NCI-H1092 (cell line): ENCODE data around the gene PDHA1.

ENCODE experiments used
- DNase-seq: peaks from one replicate; lab custom pipeline; 2025; lab: John Stamatoyannopoulos, UW

The PDHA1 gene

GRCh38 chrX:19375546-19375945 is 31.8 kb downstream of the PDHA1 start:
- DNase-seq = no peak

- DNase-seq = no peak
These were observed 34.1 kb downstream of the PDHA1 start for GRCh38 chrX:19377799-19378198.

DNA sequence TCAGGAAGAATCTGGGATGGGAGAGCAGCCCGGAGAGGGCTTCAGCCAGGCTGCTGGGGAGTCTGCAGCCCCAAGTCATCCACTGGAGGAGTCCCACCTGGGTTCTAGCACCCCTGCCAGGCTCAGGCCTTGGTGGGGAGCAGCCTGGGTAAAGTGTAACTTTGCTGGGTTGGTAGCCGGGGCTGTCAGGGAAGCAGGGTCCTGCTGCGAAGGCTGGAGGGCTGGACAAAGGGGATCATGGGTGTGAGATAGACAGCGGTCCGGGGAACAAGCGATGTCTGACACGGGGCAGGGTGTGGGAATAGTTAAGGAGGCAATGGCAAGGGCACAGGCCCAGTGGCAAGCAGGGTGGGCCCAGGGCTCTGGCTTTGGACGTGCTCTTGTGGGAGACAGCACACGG is 37.6 kb downstream of the PDHA1 start:
- DNase-seq = no peak

- peak; percentile 27 for DNase-seq
These were observed 38.9 kb downstream of the PDHA1 start for GRCh38 chrX:19382555-19383145.

- DNase-seq = no peak
These were observed 43.0 kb downstream of the PDHA1 start for GRCh38 chrX:19386679-19387078.

GRCh38 chrX:19388064-19388679 is 44.4 kb downstream of the PDHA1 start:
- no peak for DNase-seq

DNA sequence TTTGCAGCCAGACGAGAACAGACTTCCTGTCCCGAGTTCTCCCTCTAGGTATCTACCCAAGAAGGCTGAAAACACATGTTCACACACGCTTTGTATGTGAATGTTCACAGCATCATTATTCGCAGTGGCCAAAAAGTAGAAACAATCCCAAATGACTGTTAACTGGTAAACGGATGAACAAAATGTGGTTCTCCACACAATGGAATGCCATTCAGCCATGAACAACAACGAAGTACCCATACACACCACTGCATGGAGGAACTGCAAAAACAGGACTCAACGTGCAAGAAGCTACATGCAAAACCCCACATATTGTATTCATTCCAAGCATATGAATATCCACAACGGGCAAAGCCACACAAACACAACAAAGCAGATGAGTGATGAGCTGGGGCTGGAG is 45.0 kb downstream of the PDHA1 start:
- no peak for DNase-seq

- DNase-seq = no peak
These were observed 45.6 kb downstream of the PDHA1 start for GRCh38 chrX:19389227-19389845.

DNA sequence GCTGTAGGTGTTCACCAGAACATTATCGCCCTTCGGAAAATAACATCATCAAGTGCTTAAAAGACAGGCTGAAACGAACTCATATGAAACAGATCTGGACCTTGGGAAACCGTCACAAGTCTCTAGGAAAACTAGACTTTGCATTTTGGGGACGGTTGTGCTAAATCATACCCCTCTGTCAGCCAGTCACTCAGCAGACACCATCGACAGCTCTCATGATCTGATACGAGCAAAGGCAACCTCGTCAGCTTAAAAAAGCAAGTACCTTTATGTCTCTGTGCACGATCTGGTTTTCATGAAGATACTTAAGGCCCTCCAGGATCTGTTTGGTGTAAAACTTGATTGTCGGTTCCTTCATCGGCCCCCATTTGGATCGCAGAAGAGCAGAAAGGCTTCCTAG is 48.4 kb downstream of the PDHA1 start:
- no peak for DNase-seq

- DNase-seq = no peak
These were observed 49.0 kb downstream of the PDHA1 start for GRCh38 chrX:19392703-19393102.

GRCh38 chrX:19403696-19404095 is 60.0 kb downstream of the PDHA1 start:
- no peak for DNase-seq

- no peak for DNase-seq
These were observed 66.5 kb downstream of the PDHA1 start for GRCh38 chrX:19410259-19410658.
